GM21723 (cell line): Measurements from ENCODE around the gene HAL.

Experiments
- ATAC-seq: cut with Tn5 transposase; IDR thresholded peaks from one replicate; pipeline ENCODE4 v1.9.1; 2021; ENCODE audit warnings: mild to moderate bottlenecking, moderate library complexity; ENCODE audit not compliant: unreplicated experiment

Gene HAL

GRCh38 chr12:95942524-95943329 lies 53.4 kb downstream of the HAL start, which contains the start of gene CCDC38:
CCDC38 (minus strand) TSS chr12:95942614; CDS start chr12:95936509, 6,105 bp downstream.
- ATAC-seq, result peak; percentile 99

GRCh38 chr12:95942101-95942523 lies 54.0 kb downstream of the HAL start:
- ATAC-seq, result no peak

- ATAC-seq, result no peak
Observed at GRCh38 chr12:95940514-95940913, 55.6 kb downstream of the HAL start.
